GM23338 (cell line): Measurements from ENCODE around the gene SLN. TPM values are rescaled to one million over a fixed set of nuclear protein-coding genes. Genes with fewer than 3 reads are reported as not detected.

Experiments used
- ATAC-seq: fragments of 200-7000 bp; cut with Tn5 transposase; 3 replicates; pipeline ENCODE4 v1.9.1; 2020
- DNase-seq: peaks from one replicate; pipeline ENCODE4 v3.0.0-alpha.2; 2015; ENCODE audit warnings: low spot score
- H2AFZ ChIP-seq: fragments of 200-600 bp; sonication (generic); 2 replicates; pipeline ENCODE4 v1.8.0; 2016; ENCODE audit warnings: antibody characterized with exemption, mild to moderate bottlenecking, moderate library complexity
- H3F3A ChIP-seq: fragments of 200-600 bp; sonication (generic); replicated peaks from 2 replicates; pipeline ENCODE4 v1.8.0; 2017; ENCODE audit warnings: antibody characterized with exemption, mixed run types, low read depth
- H3K27ac ChIP-seq: fragments of 200-600 bp; sonication (generic); 2 replicates; pipeline ENCODE4 v1.6.1; 2016; ENCODE audit warnings: low read depth
- H3K27me3 ChIP-seq: fragments of 200-600 bp; sonication (generic); 2 replicates; pipeline ENCODE4 v1.8.0; 2016; ENCODE audit warnings: mild to moderate bottlenecking, mixed run types, moderate library complexity; ENCODE audit not compliant: insufficient read depth
- H3K36me3 ChIP-seq: fragments of 200-600 bp; sonication (generic); 2 replicates; pipeline ENCODE4 v1.8.0; 2016; ENCODE audit warnings: mild to moderate bottlenecking; ENCODE audit not compliant: insufficient read depth
- H3K4me1 ChIP-seq: fragments of 200-600 bp; sonication (generic); 2 replicates; pipeline ENCODE4 v1.8.0; 2016; ENCODE audit warnings: mild to moderate bottlenecking, moderate library complexity; ENCODE audit not compliant: insufficient read depth
- H3K4me2 ChIP-seq: fragments of 200-600 bp; sonication (generic); 2 replicates; pipeline ENCODE4 v1.7.1; 2017; ENCODE audit warnings: mixed run types
- H3K4me3 ChIP-seq: fragments of 200-600 bp; sonication (generic); 2 replicates; pipeline ENCODE4 v1.6.1; 2016; ENCODE audit warnings: mixed run types
- H3K79me2 ChIP-seq: fragments of 200-600 bp; sonication (generic); replicated peaks from 2 replicates; pipeline ENCODE4 v1.8.0; 2017; ENCODE audit warnings: mild to moderate bottlenecking; ENCODE audit not compliant: insufficient read depth
- H3K9me2 ChIP-seq: fragments of 200-600 bp; sonication (generic); 2 replicates; pipeline ENCODE4 v1.8.0; 2017; ENCODE audit not compliant: insufficient read depth
- H4K20me1 ChIP-seq: fragments of 200-600 bp; sonication (generic); replicated peaks from 2 replicates; pipeline ENCODE4 v1.8.0; 2017; ENCODE audit warnings: mild to moderate bottlenecking; ENCODE audit not compliant: insufficient read depth
- H3K27ac Mint-ChIP-seq: 2 replicates; pipeline ENCODE4 v1.8.0; 2020; ENCODE audit warnings: inconsistent platforms, mild to moderate bottlenecking, moderate library complexity, mixed read lengths
- H3K27me3 Mint-ChIP-seq: 3 replicates; pipeline ENCODE4 v1.8.0; 2022; ENCODE audit warnings: low read depth, mild to moderate bottlenecking, moderate library complexity, mixed read lengths, inconsistent platforms; ENCODE audit not compliant: insufficient read depth, poor library complexity
- H3K36me3 Mint-ChIP-seq: 3 replicates; pipeline ENCODE4 v1.8.0; 2021; ENCODE audit warnings: low read depth, mild to moderate bottlenecking, inconsistent platforms, moderate library complexity, mixed read lengths
- H3K4me1 Mint-ChIP-seq: 3 replicates; pipeline ENCODE4 v1.8.0; 2020; ENCODE audit warnings: mild to moderate bottlenecking, inconsistent platforms, mixed read lengths
- H3K4me3 Mint-ChIP-seq: 3 replicates; pipeline ENCODE4 v1.8.0; 2021; ENCODE audit warnings: moderate library complexity, mild to moderate bottlenecking, inconsistent platforms, mixed read lengths
- H3K9me3 Mint-ChIP-seq: 3 replicates; pipeline ENCODE4 v1.8.0; 2020; ENCODE audit warnings: moderate library complexity, mild to moderate bottlenecking, inconsistent platforms, mixed read lengths
- CREB1 ChIP-seq: fragments of 250-450 bp; sonication (Bioruptor Pico); IDR thresholded peaks from 2 replicates; pipeline ENCODE4 v1.5.0; 2020; ENCODE audit warnings: low read depth, mild to moderate bottlenecking, moderate library complexity
- EZH2 ChIP-seq: fragments of 200-600 bp; sonication (generic); IDR thresholded peaks from one replicate; pipeline ENCODE4 v1.8.0; 2017; ENCODE audit warnings: antibody characterized with exemption, mild to moderate bottlenecking, low read depth; ENCODE audit not compliant: unreplicated experiment
- EZH2phosphoT487 ChIP-seq: fragments of 200-600 bp; sonication (generic); IDR thresholded peaks from one replicate; pipeline ENCODE4 v1.8.1; 2018; ENCODE audit warnings: antibody characterized with exemption; ENCODE audit not compliant: unreplicated experiment
- JUNB ChIP-seq: IDR thresholded peaks from one replicate; pipeline ENCODE4 v1.6.1; 2016; ENCODE audit warnings: antibody characterized with exemption; ENCODE audit not compliant: unreplicated experiment
- NANOG ChIP-seq: IDR thresholded peaks from 2 replicates; pipeline ENCODE4 v1.6.1; 2016; ENCODE audit warnings: antibody characterized with exemption, borderline replicate concordance
- POLR2AphosphoS5 ChIP-seq: IDR thresholded peaks from 2 replicates; pipeline ENCODE4 v1.6.1; 2016; ENCODE audit warnings: antibody characterized with exemption, low read depth
- STAT1 ChIP-seq: IDR thresholded peaks from one replicate; pipeline ENCODE4 v1.6.1; 2016; ENCODE audit warnings: antibody characterized with exemption; ENCODE audit not compliant: unreplicated experiment
- ZNF114 ChIP-seq: fragments of 250-450 bp; sonication (Bioruptor Pico); IDR thresholded peaks from 2 replicates; pipeline ENCODE4 v1.5.0; 2020; ENCODE audit warnings: mild to moderate bottlenecking, moderate library complexity
- ZNF331 ChIP-seq: fragments of 250-450 bp; sonication (Bioruptor Pico); IDR thresholded peaks from 2 replicates; pipeline ENCODE4 v1.5.0; 2020; ENCODE audit warnings: low read depth, mild to moderate bottlenecking, moderate library complexity
- ZNF462 ChIP-seq: fragments of 250-450 bp; sonication (Bioruptor Pico); IDR thresholded peaks from 2 replicates; pipeline ENCODE4 v1.5.0; 2020; ENCODE audit warnings: mild to moderate bottlenecking, moderate library complexity
- polyA plus RNA-seq: library from polyadenylated mRNA; unstranded; fragments of >200 nt; fragmentation: Nextera tagmentation; extraction: Ambion mirVana; gene quantifications from 2 replicates; pipeline ENCODE4 v1.2.1, GENCODE V29; 2016
- total RNA-seq: library from RNA; depleted of rRNA; stranded (reverse); fragments of >200 nt; shearing (Covaris generic); gene quantifications from 2 replicates; pipeline ENCODE4 v1.2.3, GENCODE V29; 2014
- TF ChIP-seq, protein P1 (sequence below), 2 experiments: fragments of 200-600 bp in 1 of 2; sonication (generic) in 1 of 2; conservative IDR thresholded peaks; 2 replicates each; pipeline versions ENCODE4 v1.5.1 to v1.6.1; 2016 to 2017; ENCODE audit warnings: antibody characterized with exemption in 2 of 2, low read depth in 2 of 2, mild to moderate bottlenecking in 2 of 2, moderate library complexity in 1 of 2
- TF ChIP-seq, protein P2 (sequence below): IDR thresholded peaks from one replicate; pipeline ENCODE4 v1.6.1; 2018; ENCODE audit warnings: antibody characterized with exemption; ENCODE audit not compliant: unreplicated experiment
- TF ChIP-seq, protein P3 (sequence below): IDR thresholded peaks from 2 replicates; pipeline ENCODE4 v1.6.1; 2016; ENCODE audit warnings: antibody characterized with exemption

The SLN gene
- total and polyA plus RNA-seq, 2 experiments from 2014 or later: not detected

GRCh38 chr11:107719557-107720302 lies 7.9 kb upstream of the SLN start:
- Mint-ChIP-seq H3K27me3 (no peaks in the 10 kb centered on the region), H3K4me3 (no peak overlapping the region), H3K9me3 (no peaks in the 10 kb centered on the region), H3K27ac (no peak overlapping the region), H3K4me1 (no peaks in the 10 kb centered on the region), H3K36me3 (no peaks in the 10 kb centered on the region)
- no peaks in the 10 kb centered on the region for H3K36me3 ChIP-seq
- no peaks in the 10 kb centered on the region for H3K4me1 ChIP-seq
- TF ChIP-seq, protein P1, sequence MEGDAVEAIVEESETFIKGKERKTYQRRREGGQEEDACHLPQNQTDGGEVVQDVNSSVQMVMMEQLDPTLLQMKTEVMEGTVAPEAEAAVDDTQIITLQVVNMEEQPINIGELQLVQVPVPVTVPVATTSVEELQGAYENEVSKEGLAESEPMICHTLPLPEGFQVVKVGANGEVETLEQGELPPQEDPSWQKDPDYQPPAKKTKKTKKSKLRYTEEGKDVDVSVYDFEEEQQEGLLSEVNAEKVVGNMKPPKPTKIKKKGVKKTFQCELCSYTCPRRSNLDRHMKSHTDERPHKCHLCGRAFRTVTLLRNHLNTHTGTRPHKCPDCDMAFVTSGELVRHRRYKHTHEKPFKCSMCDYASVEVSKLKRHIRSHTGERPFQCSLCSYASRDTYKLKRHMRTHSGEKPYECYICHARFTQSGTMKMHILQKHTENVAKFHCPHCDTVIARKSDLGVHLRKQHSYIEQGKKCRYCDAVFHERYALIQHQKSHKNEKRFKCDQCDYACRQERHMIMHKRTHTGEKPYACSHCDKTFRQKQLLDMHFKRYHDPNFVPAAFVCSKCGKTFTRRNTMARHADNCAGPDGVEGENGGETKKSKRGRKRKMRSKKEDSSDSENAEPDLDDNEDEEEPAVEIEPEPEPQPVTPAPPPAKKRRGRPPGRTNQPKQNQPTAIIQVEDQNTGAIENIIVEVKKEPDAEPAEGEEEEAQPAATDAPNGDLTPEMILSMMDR (conservative IDR thresholded peaks at IDR 0.05; ENCODE audit: low read depth in 2 of 2): no peak
- no peak for TF ChIP-seq ZNF331 (CRISPR knock-in tag)
- no peak for TF ChIP-seq ZNF462 (CRISPR knock-in tag)
- TF ChIP-seq CREB1 (CRISPR knock-in tag): no peak
- TF ChIP-seq, protein P2, sequence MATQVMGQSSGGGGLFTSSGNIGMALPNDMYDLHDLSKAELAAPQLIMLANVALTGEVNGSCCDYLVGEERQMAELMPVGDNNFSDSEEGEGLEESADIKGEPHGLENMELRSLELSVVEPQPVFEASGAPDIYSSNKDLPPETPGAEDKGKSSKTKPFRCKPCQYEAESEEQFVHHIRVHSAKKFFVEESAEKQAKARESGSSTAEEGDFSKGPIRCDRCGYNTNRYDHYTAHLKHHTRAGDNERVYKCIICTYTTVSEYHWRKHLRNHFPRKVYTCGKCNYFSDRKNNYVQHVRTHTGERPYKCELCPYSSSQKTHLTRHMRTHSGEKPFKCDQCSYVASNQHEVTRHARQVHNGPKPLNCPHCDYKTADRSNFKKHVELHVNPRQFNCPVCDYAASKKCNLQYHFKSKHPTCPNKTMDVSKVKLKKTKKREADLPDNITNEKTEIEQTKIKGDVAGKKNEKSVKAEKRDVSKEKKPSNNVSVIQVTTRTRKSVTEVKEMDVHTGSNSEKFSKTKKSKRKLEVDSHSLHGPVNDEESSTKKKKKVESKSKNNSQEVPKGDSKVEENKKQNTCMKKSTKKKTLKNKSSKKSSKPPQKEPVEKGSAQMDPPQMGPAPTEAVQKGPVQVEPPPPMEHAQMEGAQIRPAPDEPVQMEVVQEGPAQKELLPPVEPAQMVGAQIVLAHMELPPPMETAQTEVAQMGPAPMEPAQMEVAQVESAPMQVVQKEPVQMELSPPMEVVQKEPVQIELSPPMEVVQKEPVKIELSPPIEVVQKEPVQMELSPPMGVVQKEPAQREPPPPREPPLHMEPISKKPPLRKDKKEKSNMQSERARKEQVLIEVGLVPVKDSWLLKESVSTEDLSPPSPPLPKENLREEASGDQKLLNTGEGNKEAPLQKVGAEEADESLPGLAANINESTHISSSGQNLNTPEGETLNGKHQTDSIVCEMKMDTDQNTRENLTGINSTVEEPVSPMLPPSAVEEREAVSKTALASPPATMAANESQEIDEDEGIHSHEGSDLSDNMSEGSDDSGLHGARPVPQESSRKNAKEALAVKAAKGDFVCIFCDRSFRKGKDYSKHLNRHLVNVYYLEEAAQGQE: no peak
- TF ChIP-seq, protein P3, sequence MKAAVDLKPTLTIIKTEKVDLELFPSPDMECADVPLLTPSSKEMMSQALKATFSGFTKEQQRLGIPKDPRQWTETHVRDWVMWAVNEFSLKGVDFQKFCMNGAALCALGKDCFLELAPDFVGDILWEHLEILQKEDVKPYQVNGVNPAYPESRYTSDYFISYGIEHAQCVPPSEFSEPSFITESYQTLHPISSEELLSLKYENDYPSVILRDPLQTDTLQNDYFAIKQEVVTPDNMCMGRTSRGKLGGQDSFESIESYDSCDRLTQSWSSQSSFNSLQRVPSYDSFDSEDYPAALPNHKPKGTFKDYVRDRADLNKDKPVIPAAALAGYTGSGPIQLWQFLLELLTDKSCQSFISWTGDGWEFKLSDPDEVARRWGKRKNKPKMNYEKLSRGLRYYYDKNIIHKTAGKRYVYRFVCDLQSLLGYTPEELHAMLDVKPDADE: no peak
- TF ChIP-seq EZH2phosphoT487: no peak
- TF ChIP-seq ZNF114: no peak
- TF ChIP-seq STAT1: no peak
- no peak for TF ChIP-seq NANOG
- no peak for TF ChIP-seq EZH2
- TF ChIP-seq JUNB: no peak
- TF ChIP-seq POLR2AphosphoS5: no peak
- no peaks in the 10 kb centered on the region for H3K9me2 ChIP-seq
- H4K20me1 ChIP-seq: no peaks in the 10 kb centered on the region
- H2AFZ ChIP-seq: peak overlapping the region; percentile 56; the same call in 1 of the 2 replicates
- H3K4me3 ChIP-seq: no peak overlapping the region
- H3K79me2 ChIP-seq: no peaks in the 10 kb centered on the region
- no peaks in the 10 kb centered on the region for H3F3A ChIP-seq
- no peak overlapping the region for H3K4me2 ChIP-seq
- no peak for ATAC-seq
- DNase-seq: no peak
- H3K27me3 ChIP-seq: no peaks in the 10 kb centered on the region
- no peak overlapping the region for H3K27ac ChIP-seq
